ENCODE measurements around the gene NUP155.
A peak's percentile ranks its signal among the peaks of the same experiment; 100 is the strongest.
"Not testable (repeated sequence)": the region's sequence is repeated elsewhere in the genome, so short reads cannot be mapped to it uniquely, and the experiment has no call there.

Gene NUP155

GRCh38 chr5:37391591-37391990 is 20.7 kb upstream of the NUP155 start:
- Histone ChIP-seq H3K4me3 (ENCODE audit: low read depth, low read length) (no peak overlapping the region), H3K36me3 (replicated peaks) (peaks cover 24% of the 10 kb centered on the region), H3K27ac (no peak overlapping the region), H3K27me3 (replicated peaks) (no peaks in the 10 kb centered on the region)
- TF ChIP-seq CTCF (IDR thresholded peaks at IDR 0.05; ENCODE audit: low read depth, low read length, missing control alignments) = no peak
- in situ Hi-C loops (cut with HindIII; ENCODE audit: low pct_ligation_motif_present, low sequenced_read_pairs) = no loop called here
- no peak for DNase-seq

GRCh38 chr5:37379100-37379628 is 8.3 kb upstream of the NUP155 start, which contains the start of gene WDR70:
WDR70 (plus strand) TSS chr5:37379318; CDS start chr5:37379368, 50 bp downstream.
- TF ChIP-seq CTCF (IDR thresholded peaks at IDR 0.05; ENCODE audit: low read depth, low read length, missing control alignments) = peak; percentile 74
- H3K27me3 ChIP-seq (replicated peaks); in situ Hi-C loops (cut with HindIII; ENCODE audit: low pct_ligation_motif_present, low sequenced_read_pairs): not testable (repeated sequence)
- peak; percentile 80 for DNase-seq
- Histone ChIP-seq H3K36me3 (replicated peaks) (peaks cover 10% of the 10 kb centered on the region), H3K4me3 (ENCODE audit: low read depth, low read length) (peak within 1 kb of the TSS; percentile 82), H3K27ac (peak within 1 kb of the TSS; percentile 27)

GRCh38 chr5:37378066-37378465 is 7.2 kb upstream of the NUP155 start:
- in situ Hi-C loops (cut with HindIII; ENCODE audit: low pct_ligation_motif_present, low sequenced_read_pairs); H3K36me3 ChIP-seq (replicated peaks); H3K27ac ChIP-seq; H3K4me3 ChIP-seq (ENCODE audit: low read depth, low read length); H3K27me3 ChIP-seq (replicated peaks); DNase-seq: not testable (repeated sequence)

- no peak for TF ChIP-seq CTCF (IDR thresholded peaks at IDR 0.05; ENCODE audit: low read depth, low read length, missing control alignments)
- H3K36me3 ChIP-seq (replicated peaks) = no peaks in the 10 kb centered on the region
Measured at GRCh38 chr5:37375091-37375490, 4.2 kb upstream of the NUP155 start.

GRCh38 chr5:37370550-37370863 is 399 bp downstream of the NUP155 start:
- DNase-seq = no peak
- Histone ChIP-seq H3K36me3 (replicated peaks) (no peaks in the 10 kb centered on the region), H3K27me3 (replicated peaks) (no peaks in the 10 kb centered on the region), H3K4me3 (ENCODE audit: low read depth, low read length) (peak overlapping the region; percentile 99), H3K27ac (peak overlapping the region; percentile 41)
- in situ Hi-C loops (cut with HindIII; ENCODE audit: low pct_ligation_motif_present, low sequenced_read_pairs) = no loop called here
- TF ChIP-seq CTCF (IDR thresholded peaks at IDR 0.05; ENCODE audit: low read depth, low read length, missing control alignments) = no peak

More at GRCh38 chr5:37375091-37375490, 4.2 kb upstream of the NUP155 start:
- no peak overlapping the region for H3K4me3 ChIP-seq (ENCODE audit: low read depth, low read length)
- no peak for DNase-seq
- in situ Hi-C loops (cut with HindIII; ENCODE audit: low pct_ligation_motif_present, low sequenced_read_pairs) = no loop called here
- H3K27ac ChIP-seq = no peak overlapping the region
- no peaks in the 10 kb centered on the region for H3K27me3 ChIP-seq (replicated peaks)

GRCh38 chr5:37355161-37355560 is 15.7 kb downstream of the NUP155 start:
- peaks cover 25% of the 10 kb centered on the region for H3K36me3 ChIP-seq (replicated peaks)
- no peak for TF ChIP-seq CTCF (IDR thresholded peaks at IDR 0.05; ENCODE audit: low read depth, low read length, missing control alignments)
- H3K27me3 ChIP-seq (replicated peaks) = no peaks in the 10 kb centered on the region
- no peak overlapping the region for H3K4me3 ChIP-seq (ENCODE audit: low read depth, low read length)
- in situ Hi-C loops (cut with HindIII; ENCODE audit: low pct_ligation_motif_present, low sequenced_read_pairs) = no loop called here
- DNase-seq = no peak
- no peak overlapping the region for H3K27ac ChIP-seq

- H3K4me3 ChIP-seq (ENCODE audit: low read depth, low read length); H3K27me3 ChIP-seq (replicated peaks); H3K27ac ChIP-seq; DNase-seq; in situ Hi-C loops (cut with HindIII; ENCODE audit: low pct_ligation_motif_present, low sequenced_read_pairs): not testable (repeated sequence)
- H3K36me3 ChIP-seq (replicated peaks) = peaks cover 29% of the 10 kb centered on the region
Measured at GRCh38 chr5:37342741-37343140, 28.2 kb downstream of the NUP155 start.

- H3K27ac ChIP-seq; H3K4me3 ChIP-seq (ENCODE audit: low read depth, low read length); in situ Hi-C loops (cut with HindIII; ENCODE audit: low pct_ligation_motif_present, low sequenced_read_pairs); H3K27me3 ChIP-seq (replicated peaks); DNase-seq: not testable (repeated sequence)
- peaks cover 28% of the 10 kb centered on the region for H3K36me3 ChIP-seq (replicated peaks)
Measured at GRCh38 chr5:37334754-37335153, 36.2 kb downstream of the NUP155 start.

Measured in brain microvascular endothelial cell (primary cell).